ENCODE data around the gene IFRD1.

The IFRD1 gene

GRCh38 chr7:112446431-112446830 lies 3.8 kb upstream of the IFRD1 start:
- Histone ChIP-seq H3K4me3 (ENCODE audit: low read depth, low read length) (no peak overlapping the region), H3K9me3 (ENCODE audit: control insufficient read depth, low read length) (no peaks in the 10 kb centered on the region), H3K9ac (no peak overlapping the region), H3K79me2 (peaks cover 5% of the 10 kb centered on the region), H3K36me3 (ENCODE audit: control insufficient read depth, insufficient read depth, low read length) (no peaks in the 10 kb centered on the region), H3K27ac (no peak overlapping the region), H3K4me2 (ENCODE audit: low read length) (no peak overlapping the region), H3K27me3 (ENCODE audit: control insufficient read depth, insufficient read depth, low read length) (no peaks in the 10 kb centered on the region), H3K4me1 (no peaks in the 10 kb centered on the region), H2AFZ (no peak overlapping the region)
- TF ChIP-seq CTCF (IDR thresholded peaks at IDR 0.05) = no peak

DNA sequence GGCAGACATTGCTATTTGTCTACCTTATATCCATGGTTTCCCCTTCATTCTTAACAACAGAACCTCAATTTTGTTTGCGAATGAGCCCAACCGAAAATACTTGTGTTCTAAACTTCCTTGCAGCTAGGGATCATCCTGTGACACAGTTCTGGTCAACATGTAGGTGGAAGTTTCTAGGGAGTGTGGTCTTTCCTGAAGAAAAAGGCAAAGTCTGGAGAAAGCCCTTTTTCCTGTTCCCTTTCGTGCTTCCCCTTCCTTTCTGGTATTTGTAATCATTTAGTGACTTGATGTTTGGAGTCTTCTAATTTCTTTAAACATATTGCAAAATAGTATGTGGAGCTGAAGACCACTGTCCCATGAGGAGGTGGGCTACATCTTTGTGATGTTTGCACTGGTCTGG lies 2.9 kb upstream of the IFRD1 start:
- Histone ChIP-seq H3K27me3 (ENCODE audit: control insufficient read depth, insufficient read depth, low read length) (no peaks in the 10 kb centered on the region), H2AFZ (no peak overlapping the region), H3K4me1 (peaks cover 2% of the 10 kb centered on the region), H3K27ac (no peak overlapping the region), H3K9me3 (ENCODE audit: control insufficient read depth, low read length) (no peaks in the 10 kb centered on the region), H3K36me3 (ENCODE audit: control insufficient read depth, insufficient read depth, low read length) (no peaks in the 10 kb centered on the region), H3K4me3 (ENCODE audit: low read depth, low read length) (no peak overlapping the region), H3K79me2 (peaks cover 9% of the 10 kb centered on the region), H3K9ac (no peak overlapping the region), H3K4me2 (ENCODE audit: low read length) (no peak overlapping the region)
- no peak for TF ChIP-seq CTCF (IDR thresholded peaks at IDR 0.05)

- H3K4me1 ChIP-seq = peaks cover 6% of the 10 kb centered on the region
- H3K27ac ChIP-seq = no peak overlapping the region
- H3K79me2 ChIP-seq = peaks cover 14% of the 10 kb centered on the region
- no peak overlapping the region for H3K9ac ChIP-seq
- H2AFZ ChIP-seq = no peak overlapping the region
- no peak overlapping the region for H3K4me3 ChIP-seq (ENCODE audit: low read depth, low read length)
- no peak overlapping the region for H3K4me2 ChIP-seq (ENCODE audit: low read length)
- no peaks in the 10 kb centered on the region for H3K27me3 ChIP-seq (ENCODE audit: control insufficient read depth, insufficient read depth, low read length)
- H3K9me3 ChIP-seq (ENCODE audit: control insufficient read depth, low read length) = no peaks in the 10 kb centered on the region
- H3K36me3 ChIP-seq (ENCODE audit: control insufficient read depth, insufficient read depth, low read length) = no peaks in the 10 kb centered on the region
- no peak for TF ChIP-seq CTCF (IDR thresholded peaks at IDR 0.05)
These were observed 1.9 kb upstream of the IFRD1 start for GRCh38 chr7:112448381-112448780.

GRCh38 chr7:112448891-112449290 lies 1.4 kb upstream of the IFRD1 start:
- Histone ChIP-seq H3K36me3 (ENCODE audit: control insufficient read depth, insufficient read depth, low read length) (no peaks in the 10 kb centered on the region), H3K27me3 (ENCODE audit: control insufficient read depth, insufficient read depth, low read length) (no peaks in the 10 kb centered on the region), H3K9me3 (ENCODE audit: control insufficient read depth, low read length) (no peaks in the 10 kb centered on the region), H3K9ac (no peak overlapping the region), H3K4me2 (ENCODE audit: low read length) (no peak overlapping the region), H3K4me1 (peaks cover 6% of the 10 kb centered on the region), H3K79me2 (peaks cover 14% of the 10 kb centered on the region), H3K4me3 (ENCODE audit: low read depth, low read length) (no peak overlapping the region), H2AFZ (peak overlapping the region; percentile 98), H3K27ac (no peak overlapping the region)
- no peak for TF ChIP-seq CTCF (IDR thresholded peaks at IDR 0.05)

- TF ChIP-seq CTCF (IDR thresholded peaks at IDR 0.05) = no peak
- peaks cover 17% of the 10 kb centered on the region for H3K79me2 ChIP-seq
- no peak overlapping the region for H3K9ac ChIP-seq
- H3K4me3 ChIP-seq (ENCODE audit: low read depth, low read length) = peak overlapping the region; percentile 100
- H3K27ac ChIP-seq = peak overlapping the region; percentile 96
- peaks cover 6% of the 10 kb centered on the region for H3K4me1 ChIP-seq
- peak overlapping the region; percentile 98 for H2AFZ ChIP-seq
- H3K36me3 ChIP-seq (ENCODE audit: control insufficient read depth, insufficient read depth, low read length) = no peaks in the 10 kb centered on the region
- no peaks in the 10 kb centered on the region for H3K9me3 ChIP-seq (ENCODE audit: control insufficient read depth, low read length)
- no peaks in the 10 kb centered on the region for H3K27me3 ChIP-seq (ENCODE audit: control insufficient read depth, insufficient read depth, low read length)
- H3K4me2 ChIP-seq (ENCODE audit: low read length) = peak overlapping the region; percentile 75
These were observed 907 bp upstream of the IFRD1 start for GRCh38 chr7:112449353-112449752.

Data from parathyroid adenoma (tissue), 2 donors.